Rectal smooth muscle tissue (tissue), 1 donor: ENCODE results near the gene AQR.

Experiments used
- H3K27ac ChIP-seq: one replicate; pipeline ENCODE4 v1.7.0; 2013; ENCODE audit warnings: low read depth, low read length, inconsistent platforms
- H3K27me3 ChIP-seq: one replicate; pipeline ENCODE4 v1.7.0; 2013; ENCODE audit warnings: low read length; ENCODE audit not compliant: control insufficient read depth, insufficient read depth
- H3K36me3 ChIP-seq: one replicate; pipeline ENCODE4 v1.7.0; 2013; ENCODE audit warnings: low read length; ENCODE audit not compliant: control insufficient read depth, insufficient read depth
- H3K4me1 ChIP-seq: one replicate; pipeline ENCODE4 v1.7.0; 2013; ENCODE audit warnings: low read length; ENCODE audit not compliant: control insufficient read depth, insufficient read depth
- H3K4me3 ChIP-seq: one replicate; pipeline ENCODE4 v1.7.0; 2013; ENCODE audit warnings: low read length
- H3K9ac ChIP-seq: one replicate; pipeline ENCODE4 v1.7.0; 2013; ENCODE audit warnings: low read length

AQR gene

GRCh38 chr15:34855413-34855812 lies 114.1 kb downstream of the AQR start:
- no peak overlapping the region for H3K4me3 ChIP-seq
- no peak overlapping the region for H3K27ac ChIP-seq
- H3K4me1 ChIP-seq, result peaks cover 7% of the 10 kb centered on the region
- no peak overlapping the region for H3K9ac ChIP-seq
- H3K36me3 ChIP-seq, result peaks cover 3% of the 10 kb centered on the region
- no peaks in the 10 kb centered on the region for H3K27me3 ChIP-seq

GRCh38 chr15:34854232-34854631 lies 115.3 kb downstream of the AQR start:
- Histone ChIP-seq H3K4me3 (no peak overlapping the region), H3K36me3 (peaks cover 3% of the 10 kb centered on the region), H3K27me3 (no peaks in the 10 kb centered on the region), H3K4me1 (peaks cover 7% of the 10 kb centered on the region), H3K27ac (no peak overlapping the region), H3K9ac (no peak overlapping the region)

GRCh38 chr15:34853001-34853758 lies 116.4 kb downstream of the AQR start:
- H3K36me3 ChIP-seq, result peaks cover 3% of the 10 kb centered on the region
- no peak overlapping the region for H3K9ac ChIP-seq
- no peak overlapping the region for H3K4me3 ChIP-seq
- no peak overlapping the region for H3K27ac ChIP-seq
- peaks cover 7% of the 10 kb centered on the region for H3K4me1 ChIP-seq
- H3K27me3 ChIP-seq, result no peaks in the 10 kb centered on the region

GRCh38 chr15:34851751-34852150 lies 117.8 kb downstream of the AQR start:
- no peak overlapping the region for H3K4me3 ChIP-seq
- no peak overlapping the region for H3K27ac ChIP-seq
- no peaks in the 10 kb centered on the region for H3K27me3 ChIP-seq
- peaks cover 7% of the 10 kb centered on the region for H3K4me1 ChIP-seq
- no peak overlapping the region for H3K9ac ChIP-seq
- peaks cover 2% of the 10 kb centered on the region for H3K36me3 ChIP-seq

GRCh38 chr15:34851007-34851406 lies 118.5 kb downstream of the AQR start:
- Histone ChIP-seq H3K4me1 (peaks cover 7% of the 10 kb centered on the region), H3K4me3 (no peak overlapping the region), H3K36me3 (no peaks in the 10 kb centered on the region), H3K27me3 (no peaks in the 10 kb centered on the region), H3K27ac (no peak overlapping the region), H3K9ac (no peak overlapping the region)

GRCh38 chr15:34850121-34850520 lies 119.4 kb downstream of the AQR start:
- Histone ChIP-seq H3K36me3 (no peaks in the 10 kb centered on the region), H3K27ac (no peak overlapping the region), H3K4me3 (no peak overlapping the region), H3K27me3 (no peaks in the 10 kb centered on the region), H3K9ac (no peak overlapping the region), H3K4me1 (peaks cover 3% of the 10 kb centered on the region)

GRCh38 chr15:34849364-34849959 lies 120.1 kb downstream of the AQR start:
- H3K36me3 ChIP-seq, result no peaks in the 10 kb centered on the region
- no peaks in the 10 kb centered on the region for H3K27me3 ChIP-seq

GRCh38 chr15:34847598-34847997 lies 121.9 kb downstream of the AQR start:
- no peak overlapping the region for H3K27ac ChIP-seq
- H3K4me3 ChIP-seq, result no peak overlapping the region
- no peaks in the 10 kb centered on the region for H3K36me3 ChIP-seq
- H3K4me1 ChIP-seq, result no peaks in the 10 kb centered on the region
- H3K9ac ChIP-seq, result no peak overlapping the region
- H3K27me3 ChIP-seq, result no peaks in the 10 kb centered on the region

More at GRCh38 chr15:34849364-34849959, 120.1 kb downstream of the AQR start:
- no peak overlapping the region for H3K27ac ChIP-seq
- H3K9ac ChIP-seq, result no peak overlapping the region
- peaks cover 3% of the 10 kb centered on the region for H3K4me1 ChIP-seq
- no peak overlapping the region for H3K4me3 ChIP-seq

GRCh38 chr15:34841262-34841725 lies 128.2 kb downstream of the AQR start:
- no peaks in the 10 kb centered on the region for H3K4me1 ChIP-seq
- no peak overlapping the region for H3K9ac ChIP-seq
- H3K27ac ChIP-seq, result no peak overlapping the region
- H3K4me3 ChIP-seq, result no peak overlapping the region
- H3K36me3 ChIP-seq, result no peaks in the 10 kb centered on the region
- no peaks in the 10 kb centered on the region for H3K27me3 ChIP-seq

GRCh38 chr15:34838282-34838681 lies 131.3 kb downstream of the AQR start:
- Histone ChIP-seq H3K4me1 (no peaks in the 10 kb centered on the region), H3K36me3 (no peaks in the 10 kb centered on the region), H3K27ac (no peak overlapping the region), H3K9ac (no peak overlapping the region), H3K4me3 (no peak overlapping the region), H3K27me3 (no peaks in the 10 kb centered on the region)

GRCh38 chr15:34837246-34838016 lies 132.1 kb downstream of the AQR start:
- H3K27ac ChIP-seq, result no peak overlapping the region
- no peaks in the 10 kb centered on the region for H3K27me3 ChIP-seq
- no peaks in the 10 kb centered on the region for H3K4me1 ChIP-seq
- H3K36me3 ChIP-seq, result no peaks in the 10 kb centered on the region
- H3K4me3 ChIP-seq, result no peak overlapping the region
- H3K9ac ChIP-seq, result no peak overlapping the region

GRCh38 chr15:34828145-34828911 lies 141.2 kb downstream of the AQR start:
- Histone ChIP-seq H3K9ac (no peak overlapping the region), H3K4me3 (no peak overlapping the region), H3K4me1 (no peaks in the 10 kb centered on the region), H3K36me3 (no peaks in the 10 kb centered on the region), H3K27ac (no peak overlapping the region), H3K27me3 (no peaks in the 10 kb centered on the region)
